UCSD-AML1 (cell line): ENCODE data around the gene KCTD15.

Experiments used
- DNase-seq: peaks from one replicate; lab custom pipeline; 2025; ENCODE audit not compliant: unreplicated experiment; lab: John Stamatoyannopoulos, UW

KCTD15 gene

GRCh38 chr19:33771384-33772101 is 25.1 kb upstream of the KCTD15 start:
- DNase-seq = peak; percentile 72

- no peak for DNase-seq
Measured at GRCh38 chr19:33772102-33772857, 24.4 kb upstream of the KCTD15 start.

- DNase-seq = no peak
Measured at GRCh38 chr19:33772858-33773180, 23.9 kb upstream of the KCTD15 start.

GRCh38 chr19:33773704-33774624 is 22.7 kb upstream of the KCTD15 start:
- DNase-seq = no peak

- DNase-seq = no peak
Measured at GRCh38 chr19:33774751-33775150, 21.9 kb upstream of the KCTD15 start.

- no peak for DNase-seq
Measured at GRCh38 chr19:33775731-33776487, 20.8 kb upstream of the KCTD15 start.

GRCh38 chr19:33777351-33777750 is 19.3 kb upstream of the KCTD15 start:
- no peak for DNase-seq

GRCh38 chr19:33777753-33778088 is 18.9 kb upstream of the KCTD15 start:
- DNase-seq = no peak

- peak; percentile 88 for DNase-seq
Measured at GRCh38 chr19:33778089-33778791, 18.4 kb upstream of the KCTD15 start.

- DNase-seq = no peak
Measured at GRCh38 chr19:33779849-33780248, 16.8 kb upstream of the KCTD15 start.

- peak; percentile 58 for DNase-seq
Measured at GRCh38 chr19:33780251-33780650, 16.4 kb upstream of the KCTD15 start.

GRCh38 chr19:33780746-33781145 is 15.9 kb upstream of the KCTD15 start:
- no peak for DNase-seq

GRCh38 chr19:33781415-33781935 is 15.2 kb upstream of the KCTD15 start:
- DNase-seq = no peak

GRCh38 chr19:33781996-33782395 is 14.7 kb upstream of the KCTD15 start:
- DNase-seq = no peak

GRCh38 chr19:33784432-33784831 is 12.2 kb upstream of the KCTD15 start:
- DNase-seq = no peak

- DNase-seq = no peak
Measured at GRCh38 chr19:33785795-33786194, 10.9 kb upstream of the KCTD15 start.

GRCh38 chr19:33788676-33789075 is 8.0 kb upstream of the KCTD15 start:
- DNase-seq = no peak

- no peak for DNase-seq
Measured at GRCh38 chr19:33789344-33789743, 7.3 kb upstream of the KCTD15 start.

GRCh38 chr19:33794683-33795369 is 1.8 kb upstream of the KCTD15 start:
- no peak for DNase-seq
